Astrocyte (in vitro differentiated cells and primary cell): ENCODE measurements around the gene FAM184B. TPM values are rescaled to one million over a fixed set of nuclear protein-coding genes. Genes with fewer than 3 reads are reported as not detected.

Source experiments
- DNase-seq: peaks from one replicate; pipeline ENCODE4 v3.0.0-alpha.2; 2010; ENCODE audit warnings: low read depth
- FAIRE-seq: peaks from 2 replicates; lab custom pipeline; 2011; peaks lifted over from hg19 to GRCh38; lab: Jason Lieb, UNC
- H2AFZ ChIP-seq: 2 replicates; pipeline ENCODE4 v1.6.0; 2012; ENCODE audit warnings: low read depth, low read length, inconsistent platforms
- H3K27ac ChIP-seq: 2 replicates; pipeline ENCODE4 v1.5.1; 2011; ENCODE audit warnings: low read depth, low read length, inconsistent platforms
- H3K27me3 ChIP-seq: 2 replicates; pipeline ENCODE4 v1.6.0; 2011; ENCODE audit warnings: low read length, inconsistent platforms; ENCODE audit not compliant: insufficient read depth
- H3K36me3 ChIP-seq: 2 replicates; pipeline ENCODE4 v1.5.1; 2011; ENCODE audit warnings: low read length, inconsistent platforms; ENCODE audit not compliant: insufficient read depth
- H3K4me1 ChIP-seq: 2 replicates; pipeline ENCODE4 v1.5.1; 2011; ENCODE audit warnings: low read length, inconsistent platforms; ENCODE audit not compliant: insufficient read depth
- H3K4me2 ChIP-seq: 2 replicates; pipeline ENCODE4 v1.6.0; 2012; ENCODE audit warnings: low read length, inconsistent platforms
- H3K4me3 ChIP-seq: 2 replicates; pipeline ENCODE4 v1.5.1; 2011; ENCODE audit warnings: low read depth, mild to moderate bottlenecking, low read length, inconsistent platforms; ENCODE audit not compliant: insufficient read depth
- H3K79me2 ChIP-seq: 2 replicates; pipeline ENCODE4 v1.6.0; 2012; ENCODE audit warnings: mild to moderate bottlenecking, low read length, inconsistent platforms; ENCODE audit not compliant: insufficient read depth
- H3K9ac ChIP-seq: 2 replicates; pipeline ENCODE4 v1.6.0; 2012; ENCODE audit warnings: mild to moderate bottlenecking, low read length, inconsistent platforms
- H3K9me3 ChIP-seq: 2 replicates; pipeline ENCODE4 v1.5.1; 2012; ENCODE audit warnings: low read depth, mild to moderate bottlenecking, low read length, inconsistent platforms; ENCODE audit not compliant: insufficient read depth
- H4K20me1 ChIP-seq: 2 replicates; pipeline ENCODE4 v1.6.0; 2012; ENCODE audit warnings: low read length, inconsistent platforms; ENCODE audit not compliant: insufficient read depth
- H3K27ac Mint-ChIP-seq: one replicate; pipeline ENCODE4 v1.8.0; 2021; ENCODE audit warnings: mild to moderate bottlenecking, mixed read lengths; ENCODE audit not compliant: unreplicated experiment
- H3K27me3 Mint-ChIP-seq: one replicate; pipeline ENCODE4 v1.8.0; 2021; ENCODE audit warnings: low read depth, mixed read lengths; ENCODE audit not compliant: unreplicated experiment
- H3K36me3 Mint-ChIP-seq: one replicate; pipeline ENCODE4 v1.8.0; 2021; ENCODE audit warnings: low read depth, mixed read lengths; ENCODE audit not compliant: unreplicated experiment
- H3K4me1 Mint-ChIP-seq: one replicate; pipeline ENCODE4 v1.8.0; 2021; ENCODE audit warnings: low read depth, mixed read lengths; ENCODE audit not compliant: unreplicated experiment
- H3K4me3 Mint-ChIP-seq: one replicate; pipeline ENCODE4 v1.8.0; 2021; ENCODE audit warnings: mild to moderate bottlenecking, moderate library complexity, mixed read lengths; ENCODE audit not compliant: unreplicated experiment
- H3K9me3 Mint-ChIP-seq: one replicate; pipeline ENCODE4 v1.8.0; 2021; ENCODE audit warnings: mild to moderate bottlenecking, mixed read lengths; ENCODE audit not compliant: unreplicated experiment
- CTCF ChIP-seq: IDR thresholded peaks from 2 replicates; pipeline ENCODE4 v1.5.1; 2011; ENCODE audit warnings: low read depth, mild to moderate bottlenecking, inconsistent platforms, low read length, moderate library complexity; ENCODE audit not compliant: insufficient read depth
- EZH2 ChIP-seq: IDR thresholded peaks from 2 replicates; pipeline ENCODE4 v1.6.1; 2012; ENCODE audit warnings: mild to moderate bottlenecking, low read length, inconsistent platforms; ENCODE audit not compliant: insufficient read depth
- total RNA-seq: library from RNA; stranded (reverse); gene quantifications from 2 replicates; pipeline ENCODE4 v1.2.1, GENCODE V29; 2021

The FAM184B gene
- total RNA-seq, 1 donor from 2014 or later = 0.54 TPM

DNA sequence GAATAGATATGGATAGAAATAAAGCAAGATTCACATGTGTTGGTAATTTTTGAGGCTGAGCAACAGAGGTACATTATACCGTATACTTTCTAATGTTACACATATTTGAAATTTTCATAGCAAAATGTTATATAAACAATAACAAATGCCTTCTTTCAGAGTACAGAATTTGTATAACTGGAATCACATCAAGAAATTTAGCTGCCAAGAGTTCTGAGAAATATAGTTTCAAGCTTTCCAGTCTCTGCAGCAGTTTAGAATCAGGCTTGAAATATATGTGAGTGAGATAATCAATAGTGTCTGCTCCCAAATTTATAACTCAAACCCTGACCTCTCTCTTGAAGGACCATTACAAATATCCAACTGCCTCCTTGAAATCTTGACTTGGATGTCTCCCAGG lies 23.8 kb downstream of the FAM184B start:
- H3K4me2 ChIP-seq = no peak overlapping the region

GRCh38 chr4:17753646-17754045 lies 27.8 kb downstream of the FAM184B start:
- Histone ChIP-seq H3K4me3 (no peak overlapping the region), H3K9me3 (no peaks in the 10 kb centered on the region)

More for the DNA sequence above, 23.8 kb downstream of the FAM184B start:
- no peak for FAIRE-seq
- H3K9me3 Mint-ChIP-seq = no peaks in the 10 kb centered on the region
- H3K4me1 Mint-ChIP-seq = no peaks in the 10 kb centered on the region
- Histone ChIP-seq H3K4me3 (no peak overlapping the region), H3K9me3 (no peaks in the 10 kb centered on the region), H3K27ac (no peak overlapping the region), H2AFZ (no peak overlapping the region), H3K79me2 (no peaks in the 10 kb centered on the region), H3K36me3 (no peaks in the 10 kb centered on the region), H3K9ac (no peak overlapping the region), H4K20me1 (no peaks in the 10 kb centered on the region), H3K4me1 (no peaks in the 10 kb centered on the region), H3K27me3 (peaks cover 2% of the 10 kb centered on the region)
- no peaks in the 10 kb centered on the region for H3K27me3 Mint-ChIP-seq
- H3K4me3 Mint-ChIP-seq = no peak overlapping the region
- TF ChIP-seq CTCF = no peak
- no peak for TF ChIP-seq EZH2
- no peak overlapping the region for H3K27ac Mint-ChIP-seq
- no peaks in the 10 kb centered on the region for H3K36me3 Mint-ChIP-seq
- no peak for DNase-seq

More at GRCh38 chr4:17753646-17754045, 27.8 kb downstream of the FAM184B start:
- H3K27me3 Mint-ChIP-seq = peaks cover 13% of the 10 kb centered on the region
- no peak for FAIRE-seq
- H4K20me1 ChIP-seq = no peaks in the 10 kb centered on the region
- no peak overlapping the region for H3K4me3 Mint-ChIP-seq
- H2AFZ ChIP-seq = no peak overlapping the region
- H3K27ac Mint-ChIP-seq = no peak overlapping the region
- TF ChIP-seq CTCF (no peak), EZH2 (no peak)
- no peaks in the 10 kb centered on the region for H3K27me3 ChIP-seq
- H3K4me1 ChIP-seq = no peaks in the 10 kb centered on the region
- no peaks in the 10 kb centered on the region for H3K4me1 Mint-ChIP-seq
- no peaks in the 10 kb centered on the region for H3K79me2 ChIP-seq
- H3K4me2 ChIP-seq = no peak overlapping the region
- H3K9ac ChIP-seq = no peak overlapping the region
- no peak overlapping the region for H3K27ac ChIP-seq
- H3K9me3 Mint-ChIP-seq = no peaks in the 10 kb centered on the region
- DNase-seq = no peak
- no peaks in the 10 kb centered on the region for H3K36me3 Mint-ChIP-seq
- H3K36me3 ChIP-seq = no peaks in the 10 kb centered on the region
